ENCODE measurements around the gene ARHGAP4.

ARHGAP4 gene

DNA sequence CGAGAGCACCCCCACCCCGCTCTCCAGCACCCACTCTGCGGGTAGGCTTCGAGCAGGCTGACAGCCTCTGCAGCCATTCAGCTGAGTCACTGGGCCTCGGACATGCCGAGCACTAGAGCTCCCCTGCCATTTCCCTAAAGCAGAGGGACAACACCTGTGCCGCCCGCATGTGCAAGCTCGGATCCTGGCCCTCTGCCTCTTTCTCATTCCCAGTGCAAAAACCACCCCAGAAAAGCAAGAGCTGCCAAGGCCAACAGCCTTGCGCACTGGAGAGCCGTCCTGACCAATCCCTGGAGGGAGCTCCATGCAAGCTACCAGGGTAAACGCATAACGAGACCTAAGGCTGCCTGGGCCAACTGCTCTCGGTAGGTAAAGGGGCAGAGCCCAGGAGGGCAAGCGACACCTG is 40.2 kb upstream of the ARHGAP4 start:
- peaks cover 12% of the 10 kb centered on the region for H3K79me1 ChIP-seq (ENCODE audit: low read depth, low read length)
- DNase-seq (ENCODE audit: low spot score), result no peak
- no CpG with 5 or more reads among the region's 15 CpGs for WGBS, 2 donors (ENCODE audit: extremely low coverage in 2 of 2, insufficient read length in 2 of 2, insufficient replicate concordance in 1 of 2)
- H3K4me2 ChIP-seq (ENCODE audit: insufficient read depth, low read length, poor library complexity, severe bottlenecking), result peak overlapping the region; percentile 11
- no peak overlapping the region for H2AK5ac ChIP-seq (ENCODE audit: low read depth, low read length)
- H3K36me3 ChIP-seq (replicated peaks in 1 of 2; ENCODE audit: control insufficient read depth in 2 of 2, insufficient read depth in 2 of 2, low read length in 2 of 2), result peaks cover 20 to 80% of the 10 kb centered on the region in 2 donors
- H2BK120ac ChIP-seq (ENCODE audit: low read depth, low read length), result no peak overlapping the region
- H4K91ac ChIP-seq (ENCODE audit: low read depth, low read length, poor library complexity), result no peak overlapping the region
- H3K23ac ChIP-seq (ENCODE audit: low read depth, low read length, poor library complexity), result no peak overlapping the region
- no peak overlapping the region for H2AFZ ChIP-seq (ENCODE audit: low read length)
- no peak overlapping the region for H3K18ac ChIP-seq (ENCODE audit: low read length)
- H3K4ac ChIP-seq (ENCODE audit: low read length), result no peak overlapping the region
- no peak overlapping the region for H3K4me3 ChIP-seq (ENCODE audit: low read length in 2 of 2)
- no peak overlapping the region for H4K8ac ChIP-seq (ENCODE audit: low read depth, low read length)
- no peak overlapping the region for H2BK12ac ChIP-seq (ENCODE audit: low read length)
- H3K9me3 ChIP-seq (replicated peaks in 1 of 2; ENCODE audit: control insufficient read depth in 2 of 2, insufficient read depth in 1 of 2, low read depth in 1 of 2, low read length in 2 of 2), result no peaks in the 10 kb centered on the region
- no peak overlapping the region for H3K9ac ChIP-seq (ENCODE audit: low read depth, low read length, poor library complexity)
- H3K27ac ChIP-seq (replicated peaks; ENCODE audit: low read length), result no peak overlapping the region
- no peak overlapping the region for H3K14ac ChIP-seq (ENCODE audit: low read length)
- peaks cover 0 to 5% (median 0%) of the 10 kb centered on the region in 3 experiments for H3K27me3 ChIP-seq (ENCODE audit: control insufficient read depth in 3 of 3, insufficient read depth in 3 of 3, low read depth in 1 of 3, low read length in 3 of 3)
- no peak overlapping the region for H2BK5ac ChIP-seq (ENCODE audit: low read length)
- H2BK15ac ChIP-seq (ENCODE audit: low read length), result no peak overlapping the region
- H3K4me1 ChIP-seq (ENCODE audit: control insufficient read depth in 2 of 2, insufficient read depth in 1 of 2, low read depth in 1 of 2, low read length in 2 of 2), result peaks cover 16 to 20% of the 10 kb centered on the region in 2 donors

DNA sequence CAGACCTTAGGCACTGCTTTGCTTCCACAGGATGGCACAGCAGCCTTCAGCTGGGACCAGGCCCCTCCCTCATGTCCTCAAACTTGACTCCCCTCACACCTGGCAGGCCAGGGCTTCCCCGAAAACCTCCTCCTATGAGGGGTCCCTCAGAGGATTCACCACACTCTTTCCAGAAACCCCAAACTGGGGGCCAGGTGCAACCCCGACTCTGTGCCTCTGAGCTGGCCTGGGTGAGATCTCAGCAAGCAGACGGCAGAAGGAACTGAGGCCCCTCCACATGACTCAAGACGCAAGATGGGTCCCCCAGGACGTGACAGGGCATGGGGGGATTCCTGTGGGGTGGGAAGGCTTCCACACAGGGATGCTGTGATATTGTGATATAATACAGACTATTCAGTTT is 39.3 kb upstream of the ARHGAP4 start:
- no peak for DNase-seq (ENCODE audit: low spot score)
- H4K91ac ChIP-seq (ENCODE audit: low read depth, low read length, poor library complexity), result no peak overlapping the region
- H3K36me3 ChIP-seq (replicated peaks in 1 of 2; ENCODE audit: control insufficient read depth in 2 of 2, insufficient read depth in 2 of 2, low read length in 2 of 2), result peaks cover 24 to 89% of the 10 kb centered on the region in 2 donors
- H3K79me1 ChIP-seq (ENCODE audit: low read depth, low read length), result peaks cover 12% of the 10 kb centered on the region
- H2BK120ac ChIP-seq (ENCODE audit: low read depth, low read length), result no peak overlapping the region
- peaks cover 16 to 20% of the 10 kb centered on the region in 2 donors for H3K4me1 ChIP-seq (ENCODE audit: control insufficient read depth in 2 of 2, insufficient read depth in 1 of 2, low read depth in 1 of 2, low read length in 2 of 2)
- no peak overlapping the region for H2BK5ac ChIP-seq (ENCODE audit: low read length)
- no CpG with 5 or more reads among the region's 5 CpGs for WGBS, 2 donors (ENCODE audit: extremely low coverage in 2 of 2, insufficient read length in 2 of 2, insufficient replicate concordance in 1 of 2)
- H2BK12ac ChIP-seq (ENCODE audit: low read length), result no peak overlapping the region
- H3K14ac ChIP-seq (ENCODE audit: low read length), result no peak overlapping the region
- H4K8ac ChIP-seq (ENCODE audit: low read depth, low read length), result no peak overlapping the region
- no peak overlapping the region for H3K9ac ChIP-seq (ENCODE audit: low read depth, low read length, poor library complexity)
- H3K27me3 ChIP-seq (ENCODE audit: control insufficient read depth in 3 of 3, insufficient read depth in 3 of 3, low read depth in 1 of 3, low read length in 3 of 3), result peaks cover 0 to 5% (median 0%) of the 10 kb centered on the region in 3 experiments
- H2AFZ ChIP-seq (ENCODE audit: low read length), result no peak overlapping the region
- no peak overlapping the region for H2AK5ac ChIP-seq (ENCODE audit: low read depth, low read length)
- H3K23ac ChIP-seq (ENCODE audit: low read depth, low read length, poor library complexity), result no peak overlapping the region
- no peak overlapping the region for H3K4me2 ChIP-seq (ENCODE audit: insufficient read depth, low read length, poor library complexity, severe bottlenecking)
- no peak overlapping the region for H2BK15ac ChIP-seq (ENCODE audit: low read length)
- no peak overlapping the region for H3K4me3 ChIP-seq (ENCODE audit: low read length in 2 of 2)
- no peak overlapping the region for H3K4ac ChIP-seq (ENCODE audit: low read length)
- H3K9me3 ChIP-seq (replicated peaks in 1 of 2; ENCODE audit: control insufficient read depth in 2 of 2, insufficient read depth in 1 of 2, low read depth in 1 of 2, low read length in 2 of 2), result no peaks in the 10 kb centered on the region
- no peak overlapping the region for H3K27ac ChIP-seq (replicated peaks; ENCODE audit: low read length)
- H3K18ac ChIP-seq (ENCODE audit: low read length), result no peak overlapping the region

DNA sequence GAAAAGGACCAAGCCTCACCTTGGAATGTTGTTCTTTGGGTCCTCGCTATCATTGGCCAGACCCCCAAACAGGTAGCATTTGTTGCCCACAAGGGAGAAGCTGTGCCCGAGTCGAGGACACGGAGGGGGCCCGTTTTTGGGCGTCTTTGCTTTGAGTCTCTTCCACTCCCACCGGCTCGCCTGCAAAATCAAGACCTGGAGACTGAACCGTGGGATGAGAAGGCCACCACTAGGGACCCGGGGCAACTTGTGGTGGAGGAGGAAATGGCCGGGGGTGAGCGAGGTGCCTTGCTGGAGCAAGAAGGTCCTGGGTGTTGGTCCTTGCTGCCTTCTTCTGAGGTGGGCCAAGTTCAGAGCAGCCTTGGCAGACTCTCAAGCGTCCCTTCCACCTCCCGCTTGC is 38.0 kb upstream of the ARHGAP4 start:
- H3K4me3 ChIP-seq (ENCODE audit: low read length in 2 of 2), result no peak overlapping the region
- H3K4me2 ChIP-seq (ENCODE audit: insufficient read depth, low read length, poor library complexity, severe bottlenecking), result no peak overlapping the region
- no CpG with 5 or more reads among the region's 14 CpGs for WGBS, 2 donors (ENCODE audit: extremely low coverage in 2 of 2, insufficient read length in 2 of 2, insufficient replicate concordance in 1 of 2)
- no peak overlapping the region for H2AK5ac ChIP-seq (ENCODE audit: low read depth, low read length)
- peaks cover 16% of the 10 kb centered on the region in 2 donors for H3K4me1 ChIP-seq (ENCODE audit: control insufficient read depth in 2 of 2, insufficient read depth in 1 of 2, low read depth in 1 of 2, low read length in 2 of 2)
- H2BK5ac ChIP-seq (ENCODE audit: low read length), result no peak overlapping the region
- H3K4ac ChIP-seq (ENCODE audit: low read length), result no peak overlapping the region
- no peak overlapping the region for H4K91ac ChIP-seq (ENCODE audit: low read depth, low read length, poor library complexity)
- no peak overlapping the region for H2BK15ac ChIP-seq (ENCODE audit: low read length)
- H3K79me1 ChIP-seq (ENCODE audit: low read depth, low read length), result peaks cover 15% of the 10 kb centered on the region
- no peak overlapping the region for H3K14ac ChIP-seq (ENCODE audit: low read length)
- no peak overlapping the region for H2AFZ ChIP-seq (ENCODE audit: low read length)
- no peak overlapping the region for H3K18ac ChIP-seq (ENCODE audit: low read length)
- H3K9me3 ChIP-seq (replicated peaks in 1 of 2; ENCODE audit: control insufficient read depth in 2 of 2, insufficient read depth in 1 of 2, low read depth in 1 of 2, low read length in 2 of 2), result no peaks in the 10 kb centered on the region
- no peak overlapping the region for H4K8ac ChIP-seq (ENCODE audit: low read depth, low read length)
- H2BK12ac ChIP-seq (ENCODE audit: low read length), result no peak overlapping the region
- no peak overlapping the region for H3K23ac ChIP-seq (ENCODE audit: low read depth, low read length, poor library complexity)
- no peak for DNase-seq (ENCODE audit: low spot score)
- no peak overlapping the region for H3K27ac ChIP-seq (replicated peaks; ENCODE audit: low read length)
- H3K9ac ChIP-seq (ENCODE audit: low read depth, low read length, poor library complexity), result no peak overlapping the region
- H2BK120ac ChIP-seq (ENCODE audit: low read depth, low read length), result no peak overlapping the region
- H3K36me3 ChIP-seq (replicated peaks in 1 of 2; ENCODE audit: control insufficient read depth in 2 of 2, insufficient read depth in 2 of 2, low read length in 2 of 2), result peaks cover 30 to 96% of the 10 kb centered on the region in 2 donors
- peaks cover 0 to 5% (median 0%) of the 10 kb centered on the region in 3 experiments for H3K27me3 ChIP-seq (ENCODE audit: control insufficient read depth in 3 of 3, insufficient read depth in 3 of 3, low read depth in 1 of 3, low read length in 3 of 3)

GRCh38 chrX:153963546-153963945 is 37.5 kb upstream of the ARHGAP4 start:
- Histone ChIP-seq H3K18ac (ENCODE audit: low read length) (no peak overlapping the region), H3K27ac (replicated peaks; ENCODE audit: low read length) (no peak overlapping the region), H2BK120ac (ENCODE audit: low read depth, low read length) (no peak overlapping the region), H3K4me2 (ENCODE audit: insufficient read depth, low read length, poor library complexity, severe bottlenecking) (no peak overlapping the region), H2AFZ (ENCODE audit: low read length) (no peak overlapping the region), H3K79me1 (ENCODE audit: low read depth, low read length) (peaks cover 12% of the 10 kb centered on the region), H3K9me3 (replicated peaks in 1 of 2; ENCODE audit: control insufficient read depth in 2 of 2, insufficient read depth in 1 of 2, low read depth in 1 of 2, low read length in 2 of 2) (no peaks in the 10 kb centered on the region), H2BK5ac (ENCODE audit: low read length) (no peak overlapping the region), H2AK5ac (ENCODE audit: low read depth, low read length) (no peak overlapping the region), H3K23ac (ENCODE audit: low read depth, low read length, poor library complexity) (no peak overlapping the region), H2BK15ac (ENCODE audit: low read length) (no peak overlapping the region), H3K27me3 (ENCODE audit: control insufficient read depth in 3 of 3, insufficient read depth in 3 of 3, low read depth in 1 of 3, low read length in 3 of 3) (peaks cover 0 to 5% (median 0%) of the 10 kb centered on the region in 3 experiments), H3K4ac (ENCODE audit: low read length) (no peak overlapping the region), H4K91ac (ENCODE audit: low read depth, low read length, poor library complexity) (no peak overlapping the region), H4K8ac (ENCODE audit: low read depth, low read length) (no peak overlapping the region), H3K4me1 (ENCODE audit: control insufficient read depth in 2 of 2, insufficient read depth in 1 of 2, low read depth in 1 of 2, low read length in 2 of 2) (peaks cover 10 to 13% of the 10 kb centered on the region in 2 donors), H2BK12ac (ENCODE audit: low read length) (no peak overlapping the region), H3K36me3 (replicated peaks in 1 of 2; ENCODE audit: control insufficient read depth in 2 of 2, insufficient read depth in 2 of 2, low read length in 2 of 2) (peaks cover 34 to 96% of the 10 kb centered on the region in 2 donors), H3K14ac (ENCODE audit: low read length) (no peak overlapping the region), H3K9ac (ENCODE audit: low read depth, low read length, poor library complexity) (no peak overlapping the region), H3K4me3 (ENCODE audit: low read length in 2 of 2) (no peak overlapping the region)
- WGBS, 2 donors (ENCODE audit: extremely low coverage in 2 of 2, insufficient read length in 2 of 2, insufficient replicate concordance in 1 of 2), result no CpG with 5 or more reads among the region's 12 CpGs
- DNase-seq (ENCODE audit: low spot score), result no peak
